HG03460 (cell line): Measurements from ENCODE around the gene BEAN1.

Experiments
- ATAC-seq: cut with Tn5 transposase; IDR thresholded peaks from one replicate; pipeline ENCODE4 v1.9.1; 2021; ENCODE audit not compliant: unreplicated experiment

BEAN1 gene

GRCh38 chr16:66395806-66396555 lies 31.1 kb upstream of the BEAN1 start:
- ATAC-seq, result no peak

- ATAC-seq, result no peak
Observed at GRCh38 chr16:66397736-66398433, 29.2 kb upstream of the BEAN1 start.

- no peak for ATAC-seq
Observed at GRCh38 chr16:66399031-66399430, 28.1 kb upstream of the BEAN1 start.

GRCh38 chr16:66399930-66400329 lies 27.2 kb upstream of the BEAN1 start:
- no peak for ATAC-seq

- ATAC-seq, result no peak
Observed at GRCh38 chr16:66400503-66401380, 26.4 kb upstream of the BEAN1 start.

- ATAC-seq, result no peak
Observed at GRCh38 chr16:66401610-66402009, 25.5 kb upstream of the BEAN1 start.

- no peak for ATAC-seq
Observed at GRCh38 chr16:66402166-66402565, 24.9 kb upstream of the BEAN1 start.

GRCh38 chr16:66402591-66403230 lies 24.4 kb upstream of the BEAN1 start:
- no peak for ATAC-seq

GRCh38 chr16:66403531-66404145 lies 23.5 kb upstream of the BEAN1 start:
- no peak for ATAC-seq

- no peak for ATAC-seq
Observed at GRCh38 chr16:66405057-66405783, 21.9 kb upstream of the BEAN1 start.

- peak; percentile 86 for ATAC-seq
Observed at GRCh38 chr16:66406534-66407221, 20.4 kb upstream of the BEAN1 start.

- ATAC-seq, result no peak
Observed at GRCh38 chr16:66408163-66409048, 18.7 kb upstream of the BEAN1 start.

GRCh38 chr16:66409156-66409555 lies 17.9 kb upstream of the BEAN1 start:
- no peak for ATAC-seq

- ATAC-seq, result no peak
Observed at GRCh38 chr16:66412182-66412581, 14.9 kb upstream of the BEAN1 start.

- no peak for ATAC-seq
Observed at GRCh38 chr16:66414891-66415290, 12.2 kb upstream of the BEAN1 start.

GRCh38 chr16:66416136-66416535 lies 11.0 kb upstream of the BEAN1 start:
- ATAC-seq, result no peak

- no peak for ATAC-seq
Observed at GRCh38 chr16:66416939-66417700, 10.0 kb upstream of the BEAN1 start.
